ENCODE results near the gene ZBTB44. TPM values are rescaled to one million over a fixed set of nuclear protein-coding genes. Genes with fewer than 3 reads are reported as not detected.
"Not testable (repeated sequence)": the region's sequence is repeated elsewhere in the genome, so short reads cannot be mapped to it uniquely, and the experiment has no call there.

The ZBTB44 gene
- total RNA-seq, 4 donors from 2014 or later, result 35.8 to 52.7 (median 45.7) TPM

- intact Hi-C loops (cut with DNase I; ENCODE audit: low total_unique reads), result no loop called here
- WGBS, 2 donors, result 85 to 88% methylated on average over 4 of the region's 4 CpGs
- no peak for TF ChIP-seq POLR2A (IDR thresholded peaks at IDR 0.05)
- TF ChIP-seq, protein P1, sequence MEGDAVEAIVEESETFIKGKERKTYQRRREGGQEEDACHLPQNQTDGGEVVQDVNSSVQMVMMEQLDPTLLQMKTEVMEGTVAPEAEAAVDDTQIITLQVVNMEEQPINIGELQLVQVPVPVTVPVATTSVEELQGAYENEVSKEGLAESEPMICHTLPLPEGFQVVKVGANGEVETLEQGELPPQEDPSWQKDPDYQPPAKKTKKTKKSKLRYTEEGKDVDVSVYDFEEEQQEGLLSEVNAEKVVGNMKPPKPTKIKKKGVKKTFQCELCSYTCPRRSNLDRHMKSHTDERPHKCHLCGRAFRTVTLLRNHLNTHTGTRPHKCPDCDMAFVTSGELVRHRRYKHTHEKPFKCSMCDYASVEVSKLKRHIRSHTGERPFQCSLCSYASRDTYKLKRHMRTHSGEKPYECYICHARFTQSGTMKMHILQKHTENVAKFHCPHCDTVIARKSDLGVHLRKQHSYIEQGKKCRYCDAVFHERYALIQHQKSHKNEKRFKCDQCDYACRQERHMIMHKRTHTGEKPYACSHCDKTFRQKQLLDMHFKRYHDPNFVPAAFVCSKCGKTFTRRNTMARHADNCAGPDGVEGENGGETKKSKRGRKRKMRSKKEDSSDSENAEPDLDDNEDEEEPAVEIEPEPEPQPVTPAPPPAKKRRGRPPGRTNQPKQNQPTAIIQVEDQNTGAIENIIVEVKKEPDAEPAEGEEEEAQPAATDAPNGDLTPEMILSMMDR (IDR thresholded peaks at IDR 0.05), result no peak
- H3K4me3 ChIP-seq (ENCODE audit: low read depth, poor library complexity, severe bottlenecking), result no peak overlapping the region
- no peak for DNase-seq (ENCODE audit: low spot score in 2 of 2)
Measured at GRCh38 chr11:130295657-130296056, 19.1 kb downstream of the ZBTB44 start.

GRCh38 chr11:130282111-130282510 is 32.6 kb downstream of the ZBTB44 start:
- TF ChIP-seq, protein P1 (IDR thresholded peaks at IDR 0.05), result no peak
- no peak for TF ChIP-seq POLR2A (IDR thresholded peaks at IDR 0.05)
- intact Hi-C loops (cut with DNase I; ENCODE audit: low total_unique reads), result no loop called here
- H3K4me3 ChIP-seq (ENCODE audit: low read depth, poor library complexity, severe bottlenecking), result no peak overlapping the region
- 96 to 98% methylated on average over 2 of the region's 2 CpGs for WGBS, 2 donors
- DNase-seq (ENCODE audit: low spot score in 2 of 2), result no peak

GRCh38 chr11:130281341-130281740 is 33.4 kb downstream of the ZBTB44 start:
- WGBS, 2 donors, result 95 to 99% methylated on average over 6 of the region's 6 CpGs
- H3K4me3 ChIP-seq (ENCODE audit: low read depth, poor library complexity, severe bottlenecking); DNase-seq (ENCODE audit: low spot score in 2 of 2); intact Hi-C loops (cut with DNase I; ENCODE audit: low total_unique reads): not testable (repeated sequence)

DNA sequence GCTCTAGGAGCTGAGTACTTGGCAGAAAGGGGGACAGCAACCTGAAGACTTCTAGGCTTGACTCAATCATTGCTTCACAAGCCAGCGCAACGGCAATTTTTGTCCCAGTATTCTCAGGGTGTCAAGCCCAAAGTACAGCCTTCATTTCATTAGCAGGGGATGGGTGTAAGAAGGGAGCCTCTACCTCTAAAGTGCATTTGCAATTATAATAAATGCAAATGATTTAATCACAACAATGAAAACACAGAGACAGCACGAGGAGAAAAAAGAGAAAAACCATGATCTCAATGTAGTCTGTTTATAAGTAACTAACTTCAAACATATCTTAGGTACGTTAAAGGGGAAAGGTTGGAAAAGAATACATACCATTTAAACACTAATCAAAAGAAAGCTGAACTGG is 34.7 kb downstream of the ZBTB44 start:
- intact Hi-C loops (cut with DNase I; ENCODE audit: low total_unique reads), result no loop called here
- DNase-seq (ENCODE audit: low spot score in 2 of 2), result no peak
- WGBS, 2 donors, result 94 to 96% methylated on average over 4 of the region's 4 CpGs
- H3K4me3 ChIP-seq (ENCODE audit: low read depth, poor library complexity, severe bottlenecking), result no peak overlapping the region
- TF ChIP-seq POLR2A (IDR thresholded peaks at IDR 0.05), result no peak
- TF ChIP-seq, protein P1 (IDR thresholded peaks at IDR 0.05), result no peak

DNA sequence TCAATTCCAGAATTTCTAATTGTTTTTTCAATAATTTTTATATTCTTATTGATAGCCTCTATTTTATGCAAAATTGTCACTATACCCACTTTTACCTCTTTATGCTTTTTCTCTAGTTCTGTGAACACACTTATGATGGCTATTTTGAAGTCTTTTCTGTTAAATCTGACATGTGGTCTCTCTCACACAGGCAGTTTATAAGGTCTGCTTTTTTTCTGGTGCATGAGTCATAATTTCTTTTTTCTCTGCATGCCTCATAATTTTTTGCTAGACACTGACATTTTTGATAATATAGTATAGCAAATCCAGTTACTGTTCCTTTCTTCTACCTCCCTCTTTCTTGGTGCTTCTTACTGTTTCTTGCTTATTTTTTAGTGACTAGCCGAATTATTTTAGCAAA is 36.0 kb downstream of the ZBTB44 start:
- no peak for DNase-seq (ENCODE audit: low spot score in 2 of 2)
- TF ChIP-seq POLR2A (IDR thresholded peaks at IDR 0.05), result no peak
- TF ChIP-seq, protein P1 (IDR thresholded peaks at IDR 0.05), result no peak
- H3K4me3 ChIP-seq (ENCODE audit: low read depth, poor library complexity, severe bottlenecking), result no peak overlapping the region
- intact Hi-C loops (cut with DNase I; ENCODE audit: low total_unique reads), result no loop called here
- WGBS, 2 donors, result 93 to 100% methylated on average over 1 of the region's 1 CpG

GRCh38 chr11:130278151-130278550 is 36.6 kb downstream of the ZBTB44 start:
- no peak for DNase-seq (ENCODE audit: low spot score in 2 of 2)
- intact Hi-C loops (cut with DNase I; ENCODE audit: low total_unique reads), result no loop called here
- H3K4me3 ChIP-seq (ENCODE audit: low read depth, poor library complexity, severe bottlenecking), result no peak overlapping the region
- WGBS, 2 donors, result 93 to 98% methylated on average over 3 of the region's 3 CpGs
- TF ChIP-seq, protein P1 (IDR thresholded peaks at IDR 0.05), result no peak
- TF ChIP-seq POLR2A (IDR thresholded peaks at IDR 0.05), result no peak
